Adrenal gland (tissue), 12 donors: Measurements from ENCODE around the gene ATP6V1A. TPM values are rescaled to one million over a fixed set of nuclear protein-coding genes. Genes with fewer than 3 reads are reported as not detected.

ENCODE experiments used
- DNase-seq, 7 donors: peaks; one replicate each; pipeline ENCODE4 v3.0.0-alpha.2; 2019 to 2020
- H3K27ac ChIP-seq, 5 donors: fragments of 200-600 bp; sonication (generic) in 4 of 5; 1 replicate in 3 of 5; 2 replicates in 2 of 5; pipeline versions ENCODE4 v1.5.1 to v1.8.0; 2016 to 2020; ENCODE audit warnings: mild to moderate bottlenecking in 1 of 5
- H3K27me3 ChIP-seq: fragments of 200-600 bp; 2 replicates; pipeline ENCODE4 v1.8.0; 2021
- H3K36me3 ChIP-seq, 2 donors: fragments of 200-600 bp; replicated peaks in 1 of 2; 1 replicate in 1 of 2; 2 replicates in 1 of 2; pipeline versions ENCODE4 v1.5.1 to v1.8.0; 2018 to 2022
- H3K4me1 ChIP-seq, 2 donors: fragments of 200-600 bp; replicated peaks in 1 of 2; 1 replicate in 1 of 2; 2 replicates in 1 of 2; pipeline versions ENCODE4 v1.5.1 to v1.8.0; 2018 to 2021
- H3K4me3 ChIP-seq, 4 donors: fragments of 200-600 bp; sonication (generic) in 3 of 4; one replicate each; pipeline ENCODE4 v1.5.1; 2016 to 2018
- H3K9me3 ChIP-seq, 3 donors: fragments of 200-600 bp; sonication (generic) in 1 of 3; replicated peaks in 1 of 3; 1 replicate in 2 of 3; 2 replicates in 1 of 3; pipeline versions ENCODE4 v1.5.1 to v1.8.0; 2016 to 2021
- CTCF ChIP-seq, 6 experiments: fragments of 450-650 bp in 4 of 6; fragments of 200-600 bp in 2 of 6; sonication (generic) in 1 of 6; IDR thresholded peaks; 1 replicate in 5 of 6; 2 replicates in 1 of 6; pipeline versions ENCODE4 v1.5.1 to v1.8.0; 2016 to 2021; ENCODE audit warnings: antibody characterized with exemption in 6 of 6, mild to moderate bottlenecking in 2 of 6, moderate library complexity in 1 of 6
- POLR2A ChIP-seq, 2 donors: fragments of 450-650 bp; IDR thresholded peaks; one replicate each; pipeline ENCODE4 v1.6.1; 2017; ENCODE audit warnings: antibody characterized with exemption in 2 of 2, mild to moderate bottlenecking in 2 of 2, moderate library complexity in 1 of 2
- WGBS, 4 donors: extraction: QIAGEN DNeasy Blood & Tissue Kit in 2 of 4; methylation state at CpG; one replicate each; pipeline versions ENCODE4 v1.1.5 to v1.1.7; 2013 to 2017; 5-methylcytosine and 5-hydroxymethylcytosine counted together
- intact Hi-C, 2 donors: fragments of 100-400 bp; cut with DNase I; formaldehyde crosslinking; loops; one replicate each; pipeline versions ENCODE4 v1.14.1 to v1.15.0; 2022 to 2023
- polyA plus RNA-seq, 3 donors: library from polyadenylated mRNA; stranded (reverse); fragments of 200-250 nt in 2 of 3; fragments of 350-450 nt in 1 of 3; fragmentation: Illumina TruSeq in 1 of 3; extraction: RNeasy Lipid Tissue Mini Kit (QIAGEN cat#74804) in 1 of 3; gene quantifications; one replicate each; pipeline ENCODE4 v1.2.3, GENCODE V29; 2013 to 2014
- total RNA-seq, 9 donors: library from RNA; depleted of rRNA in 4 of 9; stranded (reverse); fragments of >200 nt in 4 of 9; fragments of 120-200 nt in 1 of 9; fragmentation: NEBNext Ultra II Directional in 1 of 9; extraction: Animal tissue kit (Norgen Biotek cat#: 25700) in 1 of 9; gene quantifications; one replicate each; pipeline versions ENCODE4 v1.1.0 to v1.2.4, GENCODE V29; 2013 to 2023
- donor health status: healthy with polysubstance abuse.
- donor health status: Bipolar disorder and iron deficiency.
- donor health status: DM: yes; HTN: yes; CAD: no.
- donor health status: DM: no; HTN: no; CAD: no.
- donor health status: DM: no; HTN: no; CAD: no.
- donor health status: DM: yes; HTN: yes; CAD: no.

ATP6V1A gene
- total and polyA plus RNA-seq, 12 donors: 14.7 to 165 (median 108) TPM

GRCh38 chr3:113717308-113717707 is 29.5 kb upstream of the ATP6V1A start:
- no peak for DNase-seq
- intact Hi-C loops: no loop called here
- Histone ChIP-seq H3K9me3 (no peaks in the 10 kb centered on the region), H3K27me3 (no peaks in the 10 kb centered on the region), H3K36me3 (peaks cover 0 to 22% of the 10 kb centered on the region in 2 donors), H3K4me3 (no peak overlapping the region), H3K4me1 (peaks cover 0 to 15% of the 10 kb centered on the region in 2 donors), H3K27ac (no peak overlapping the region)
- 93 to 98% (median 97%) methylated on average over 3 of the region's 3 CpGs for WGBS, 4 donors
- TF ChIP-seq CTCF (IDR thresholded peaks at IDR 0.05): no peak
- no peak for TF ChIP-seq POLR2A (IDR thresholded peaks at IDR 0.05)

- WGBS, 4 donors: 96 to 98% (median 97%) methylated on average over 2 to 3 of the region's 3 CpGs
- no peak for TF ChIP-seq POLR2A (IDR thresholded peaks at IDR 0.05)
- TF ChIP-seq CTCF (IDR thresholded peaks at IDR 0.05): no peak
- intact Hi-C loops: no loop called here
Measured at GRCh38 chr3:113717818-113718217, 29.0 kb upstream of the ATP6V1A start.

GRCh38 chr3:113719294-113719693 is 27.5 kb upstream of the ATP6V1A start:
- intact Hi-C loops: no loop called here
- no peak for DNase-seq
- H3K9me3 ChIP-seq: no peaks in the 10 kb centered on the region
- H3K27ac ChIP-seq: no peak overlapping the region
- H3K36me3 ChIP-seq: peaks cover 0 to 22% of the 10 kb centered on the region in 2 donors
- peaks cover 0 to 21% of the 10 kb centered on the region in 2 donors for H3K4me1 ChIP-seq
- 83 to 96% (median 91%) methylated on average over 1 of the region's 1 CpG for WGBS, 4 donors
- H3K4me3 ChIP-seq: no peak overlapping the region
- no peaks in the 10 kb centered on the region for H3K27me3 ChIP-seq
- TF ChIP-seq POLR2A (IDR thresholded peaks at IDR 0.05) (no peak), CTCF (IDR thresholded peaks at IDR 0.05) (no peak)

More at GRCh38 chr3:113717818-113718217, 29.0 kb upstream of the ATP6V1A start:
- H3K9me3 ChIP-seq: no peaks in the 10 kb centered on the region
- peaks cover 0 to 22% of the 10 kb centered on the region in 2 donors for H3K36me3 ChIP-seq
- H3K27me3 ChIP-seq: no peaks in the 10 kb centered on the region
- no peak overlapping the region for H3K27ac ChIP-seq
- peaks cover 0 to 20% of the 10 kb centered on the region in 2 donors for H3K4me1 ChIP-seq
- no peak overlapping the region for H3K4me3 ChIP-seq
- DNase-seq: no peak

- H3K4me1 ChIP-seq: peaks cover 0 to 21% of the 10 kb centered on the region in 2 donors
- no peaks in the 10 kb centered on the region for H3K9me3 ChIP-seq
- intact Hi-C loops: no loop called here
- no peaks in the 10 kb centered on the region for H3K27me3 ChIP-seq
- DNase-seq: no peak
- H3K4me3 ChIP-seq: no peak overlapping the region
- no peak overlapping the region for H3K27ac ChIP-seq
- TF ChIP-seq CTCF (IDR thresholded peaks at IDR 0.05): no peak
- TF ChIP-seq POLR2A (IDR thresholded peaks at IDR 0.05): no peak
- 65 to 87% (median 82%) methylated on average over 2 of the region's 2 CpGs for WGBS, 4 donors
- peaks cover 0 to 22% of the 10 kb centered on the region in 2 donors for H3K36me3 ChIP-seq
Measured at GRCh38 chr3:113719758-113720157, 27.1 kb upstream of the ATP6V1A start.
